ENCODE data around the gene SHROOM3.
"Not testable (repeated sequence)": the region's sequence is repeated elsewhere in the genome, so short reads cannot be mapped to it uniquely, and the experiment has no call there.

The SHROOM3 gene

GRCh38 chr4:76600447-76600846 is 165.4 kb downstream of the SHROOM3 start:
- no peak for DNase-seq

- DNase-seq: no peak
These were observed 166.8 kb downstream of the SHROOM3 start for GRCh38 chr4:76601791-76602190.

GRCh38 chr4:76605099-76605563 is 170.1 kb downstream of the SHROOM3 start:
- DNase-seq: no peak

- peak; percentile 1 for DNase-seq
These were observed 171.7 kb downstream of the SHROOM3 start for GRCh38 chr4:76606645-76607265.

DNA sequence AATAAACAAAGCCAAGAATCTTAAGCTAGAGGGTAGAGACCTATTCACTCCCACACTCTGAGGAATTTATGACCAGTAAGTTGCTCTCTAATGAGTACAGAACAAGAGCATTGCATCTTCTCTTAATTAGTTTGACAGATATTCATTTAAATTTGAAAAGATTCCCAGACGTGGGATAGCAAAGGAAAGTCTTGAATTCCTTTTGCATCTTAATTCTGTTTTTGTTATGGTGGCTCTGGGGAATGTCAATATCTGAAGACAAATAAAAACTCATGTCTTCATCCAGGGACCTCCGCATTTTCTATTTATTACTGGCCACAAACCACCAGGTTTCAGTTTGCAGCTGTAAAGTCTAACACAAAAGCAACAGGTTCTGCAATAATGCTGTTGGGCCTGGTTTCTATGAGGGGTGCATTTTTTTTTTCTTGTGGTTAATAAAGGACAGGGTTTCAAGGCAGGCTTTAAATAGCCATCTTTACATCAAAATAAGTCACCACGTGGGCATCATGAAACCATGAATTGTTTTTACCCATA is 172.3 kb downstream of the SHROOM3 start:
- no peak for DNase-seq

- DNase-seq: no peak
These were observed 172.8 kb downstream of the SHROOM3 start for GRCh38 chr4:76607846-76608245.

- DNase-seq: not testable (repeated sequence)
These were observed 173.5 kb downstream of the SHROOM3 start for GRCh38 chr4:76608549-76608948.

GRCh38 chr4:76610751-76611547 is 175.9 kb downstream of the SHROOM3 start:
- DNase-seq: no peak

DNA sequence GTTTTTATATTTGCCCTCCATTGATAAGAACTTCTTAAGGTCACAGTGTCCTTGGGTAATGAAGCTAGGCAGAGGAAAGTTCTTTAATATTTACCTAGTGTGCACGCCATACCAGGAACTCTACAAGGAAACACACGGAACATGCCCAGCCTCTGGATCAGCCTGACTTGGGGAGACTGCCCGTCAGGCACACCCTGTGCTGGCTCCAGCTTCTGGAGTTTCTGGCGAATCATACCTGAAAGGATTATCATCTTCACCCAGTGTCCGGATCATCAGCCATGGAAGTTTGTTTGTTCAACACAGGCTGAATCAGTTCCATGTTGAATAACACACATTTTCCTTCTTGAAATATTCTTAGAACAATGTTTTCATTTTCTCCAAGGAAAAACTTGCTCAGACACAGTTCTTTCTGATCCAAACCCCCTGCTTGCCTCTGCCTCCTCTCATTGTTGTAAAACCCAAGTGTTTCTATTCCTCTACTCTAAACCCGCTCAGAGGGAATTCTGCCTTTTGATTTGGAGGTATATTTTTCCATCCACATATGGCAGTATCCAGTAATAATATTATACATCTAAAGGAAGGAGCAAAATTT is 176.7 kb downstream of the SHROOM3 start:
- no peak for DNase-seq

DNA sequence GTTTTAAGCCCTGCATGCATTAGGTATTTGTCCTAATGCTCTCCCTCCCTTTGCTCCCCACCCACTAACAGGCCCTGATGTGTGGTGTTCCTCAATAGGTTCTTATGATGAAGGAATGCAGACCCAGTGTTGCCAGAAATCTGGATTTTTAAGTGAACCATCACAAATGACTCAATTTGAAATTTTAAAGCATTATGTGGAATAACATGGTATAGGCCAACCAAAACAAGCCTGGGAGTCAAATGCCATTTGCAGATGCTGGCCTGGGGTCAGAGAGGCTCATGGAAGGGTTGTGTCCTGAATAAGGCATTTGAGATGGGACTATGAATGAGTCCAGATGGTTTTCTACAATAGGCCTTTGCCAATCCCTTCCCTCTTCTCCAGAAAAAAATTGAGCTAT is 179.6 kb downstream of the SHROOM3 start:
- no peak for DNase-seq

DNA sequence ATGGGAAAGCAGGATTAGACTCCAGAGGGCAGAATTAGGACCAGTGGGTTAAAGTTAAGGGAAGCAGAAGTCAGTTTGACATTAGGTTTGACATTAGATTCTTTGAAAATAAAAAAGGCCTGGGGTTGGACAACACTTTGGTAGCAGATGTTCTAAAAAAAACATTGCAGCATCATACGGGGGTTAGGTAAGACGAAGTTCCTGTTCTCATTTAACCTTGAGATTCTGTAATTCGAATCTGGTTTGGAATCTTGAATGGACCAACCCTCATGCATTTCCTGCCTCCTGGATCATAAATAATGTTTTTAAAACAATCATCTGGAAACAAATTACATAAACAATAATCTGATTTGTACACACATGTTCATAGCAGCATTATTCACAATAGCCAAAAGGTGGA is 181.0 kb downstream of the SHROOM3 start:
- DNase-seq: no peak

DNA sequence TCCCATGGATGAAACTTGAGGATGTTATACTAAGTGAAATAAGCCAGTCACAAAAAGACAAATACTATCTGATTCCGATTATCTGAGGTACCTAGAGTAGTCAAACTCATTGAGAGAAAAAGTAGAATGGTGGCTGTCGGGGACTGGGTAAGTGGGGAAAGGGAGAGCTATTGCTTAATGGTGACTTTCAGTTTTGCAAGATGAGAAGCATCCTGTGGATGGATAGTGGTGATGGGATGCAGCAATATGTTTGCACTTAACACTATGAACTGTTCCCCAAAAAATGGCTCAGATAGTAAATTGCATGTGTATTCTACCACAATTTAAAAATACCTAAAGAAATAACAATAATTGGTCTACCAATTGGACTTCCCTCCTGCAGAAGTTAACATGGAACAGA is 181.5 kb downstream of the SHROOM3 start:
- no peak for DNase-seq

GRCh38 chr4:76620723-76621468 is 185.9 kb downstream of the SHROOM3 start:
- DNase-seq: peak; percentile 22

GRCh38 chr4:76622126-76622525 is 187.1 kb downstream of the SHROOM3 start:
- DNase-seq: no peak

GRCh38 chr4:76622717-76623116 is 187.7 kb downstream of the SHROOM3 start:
- no peak for DNase-seq

DNA sequence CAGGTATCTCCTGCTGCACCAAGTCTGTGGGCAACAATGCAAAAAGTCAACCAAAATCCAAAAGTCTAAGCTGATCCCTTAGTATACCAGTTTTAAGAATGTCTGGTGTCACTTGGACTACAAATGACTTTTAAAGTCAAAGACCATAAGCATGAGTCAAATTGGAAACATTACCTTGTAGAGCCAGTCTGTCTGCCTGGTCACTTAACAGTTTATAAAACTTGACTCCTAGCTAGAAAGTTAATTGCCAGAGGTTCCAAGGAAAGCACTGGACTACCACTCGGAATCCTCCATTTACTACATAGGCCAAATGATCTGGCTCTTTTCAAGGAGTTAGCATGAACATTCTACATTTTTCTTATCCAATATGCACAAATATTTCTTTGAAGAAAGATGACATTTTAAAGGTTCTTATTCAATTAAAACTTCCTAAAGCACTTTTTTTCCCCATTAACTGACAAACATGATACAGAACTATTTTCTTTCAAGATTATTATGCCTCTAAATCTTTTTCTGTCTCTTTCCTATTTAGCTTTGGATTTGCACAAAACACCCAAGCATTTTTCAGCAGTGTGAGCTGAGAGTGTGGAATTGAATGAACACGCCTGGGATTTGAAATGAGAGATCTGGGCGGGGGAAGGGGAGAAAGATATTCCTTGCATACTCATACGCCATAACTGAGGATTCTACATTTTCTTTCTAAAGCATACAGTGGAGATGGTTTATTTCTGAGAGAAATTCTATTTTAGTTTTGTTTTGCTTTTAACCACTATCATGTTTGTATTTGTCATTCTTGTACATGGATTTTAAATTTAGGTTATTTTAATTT is 188.4 kb downstream of the SHROOM3 start:
- DNase-seq: no peak

DNA sequence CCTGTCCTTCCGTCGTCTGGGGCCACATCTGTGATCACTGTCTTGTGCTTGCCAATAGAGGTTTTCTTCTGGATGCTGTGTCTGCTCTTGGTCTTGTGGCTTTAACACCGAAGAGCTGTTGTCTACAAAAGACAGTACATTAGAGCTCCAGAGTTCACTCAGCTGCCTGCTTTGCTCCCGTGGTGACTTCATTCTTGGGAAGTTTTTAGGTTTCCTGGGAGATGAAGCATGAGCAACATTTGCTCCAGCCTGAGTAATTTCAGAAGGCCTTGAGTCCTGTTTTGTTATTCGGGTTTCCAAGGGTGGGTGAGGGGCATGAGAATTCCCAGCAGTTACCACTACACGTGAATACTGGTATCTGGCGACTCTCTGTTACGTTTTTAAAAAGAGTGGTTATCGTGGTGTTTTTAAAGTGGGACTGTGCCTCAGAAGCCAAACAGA is 189.2 kb downstream of the SHROOM3 start:
- no peak for DNase-seq

DNA sequence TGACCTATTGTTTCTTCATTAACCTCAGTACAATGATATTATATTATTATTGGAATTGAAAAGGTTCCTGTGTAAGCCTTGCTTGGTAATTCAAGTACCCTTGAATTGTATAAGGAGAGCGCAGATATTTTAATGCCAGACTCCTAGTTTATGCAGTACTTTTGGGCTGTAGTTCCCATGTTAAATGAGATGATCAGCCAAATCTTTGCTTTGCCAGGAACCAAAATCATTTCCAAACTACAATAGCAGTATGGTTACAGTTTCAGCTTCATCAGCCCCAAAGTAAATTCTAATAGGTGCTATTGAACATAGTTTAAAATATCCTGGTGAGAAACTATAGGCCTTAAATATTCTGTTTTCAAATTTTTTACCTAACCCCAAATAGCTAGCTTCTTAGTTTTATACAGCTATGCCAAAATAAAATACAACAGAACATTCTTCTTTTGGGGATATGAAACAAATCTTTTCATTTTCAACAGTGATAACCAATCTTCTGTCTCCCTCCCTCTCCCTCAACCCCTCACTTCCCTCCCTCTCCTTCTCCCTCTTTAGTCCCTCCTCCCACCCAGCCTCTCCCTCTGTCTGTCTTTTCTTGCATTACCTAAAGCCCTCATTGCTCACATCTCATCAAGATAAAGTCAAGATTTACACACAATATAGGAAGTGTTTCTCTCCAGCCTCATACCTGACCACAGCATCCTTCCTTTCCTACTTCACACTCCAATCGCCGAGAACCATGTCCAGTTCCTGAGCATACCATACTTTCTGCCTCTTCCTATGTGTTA is 190.1 kb downstream of the SHROOM3 start:
- DNase-seq: no peak

- no peak for DNase-seq
These were observed 191.8 kb downstream of the SHROOM3 start for GRCh38 chr4:76626686-76627465.

GRCh38 chr4:76628251-76628650 is 193.2 kb downstream of the SHROOM3 start:
- DNase-seq: no peak
